OCI-LY1 (cell line): ENCODE results near the gene SDC4.

ENCODE experiments used
- CTCF ChIP-seq: fragments of 200-600 bp; sonication (generic), shearing (Covaris generic); IDR thresholded peaks from 2 replicates; pipeline ENCODE4 v1.5.1; 2017; ENCODE audit warnings: mild to moderate bottlenecking, antibody characterized with exemption, low read length, moderate library complexity, mixed read lengths
- EZH2 ChIP-seq: fragments of 200-600 bp; sonication (generic), shearing (Covaris generic); IDR thresholded peaks from 2 replicates; pipeline ENCODE4 v1.8.0; 2017; ENCODE audit warnings: borderline replicate concordance, mixed run types, mild to moderate bottlenecking, antibody characterized with exemption, low read length, moderate library complexity, mixed read lengths

DNA sequence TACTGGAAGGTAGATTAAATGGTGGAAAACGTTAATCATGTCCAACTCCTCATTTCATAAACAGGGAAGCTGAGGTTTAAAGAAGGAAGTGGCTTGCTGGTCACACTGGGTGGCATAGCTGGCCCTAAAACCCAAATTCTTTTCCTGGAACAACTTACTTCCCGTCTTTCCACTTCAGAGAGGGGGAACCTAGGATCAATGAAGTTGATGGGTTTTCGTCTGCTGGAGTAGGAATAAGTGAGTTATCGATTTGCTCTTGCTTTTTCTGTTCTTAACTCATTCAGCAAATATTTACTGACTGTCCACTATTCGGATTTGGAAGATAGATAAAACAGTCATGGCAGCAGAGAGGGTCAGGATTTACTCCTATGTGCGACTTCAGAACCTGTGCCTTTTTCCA, 13.6 kb upstream of the SDC4 start:
- TF ChIP-seq EZH2, result no peak
- TF ChIP-seq CTCF, result no peak
